Brain pericyte (primary cell): ENCODE measurements around the gene MCUB.
"Not testable (repeated sequence)": the region's sequence is repeated elsewhere in the genome, so short reads cannot be mapped to it uniquely, and the experiment has no call there.

Experiments
- DNase-seq: peaks from one replicate; pipeline ENCODE4 v3.0.0-alpha.2; 2012; ENCODE audit warnings: low read depth, low spot score

Gene MCUB

DNA sequence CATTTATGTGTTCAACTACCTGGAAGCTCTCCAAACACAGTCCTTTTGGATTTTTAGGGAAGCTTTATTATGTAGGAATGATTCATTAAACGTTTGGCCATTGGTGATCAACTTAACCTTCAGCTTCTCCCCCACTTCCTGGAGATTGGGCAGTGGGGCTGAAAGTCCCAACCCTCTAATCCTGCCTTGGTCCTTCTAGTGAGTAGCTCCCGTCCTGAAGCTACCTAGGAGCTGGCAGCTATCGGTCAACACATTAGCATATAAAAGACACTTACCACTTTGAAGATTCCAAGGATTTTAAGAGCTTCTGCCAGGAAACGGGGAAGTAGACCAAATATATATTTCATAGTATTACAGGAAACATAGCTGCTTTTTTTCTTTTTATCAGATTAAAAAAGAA lies 69.7 kb downstream of the MCUB start:
- DNase-seq, result no peak

DNA sequence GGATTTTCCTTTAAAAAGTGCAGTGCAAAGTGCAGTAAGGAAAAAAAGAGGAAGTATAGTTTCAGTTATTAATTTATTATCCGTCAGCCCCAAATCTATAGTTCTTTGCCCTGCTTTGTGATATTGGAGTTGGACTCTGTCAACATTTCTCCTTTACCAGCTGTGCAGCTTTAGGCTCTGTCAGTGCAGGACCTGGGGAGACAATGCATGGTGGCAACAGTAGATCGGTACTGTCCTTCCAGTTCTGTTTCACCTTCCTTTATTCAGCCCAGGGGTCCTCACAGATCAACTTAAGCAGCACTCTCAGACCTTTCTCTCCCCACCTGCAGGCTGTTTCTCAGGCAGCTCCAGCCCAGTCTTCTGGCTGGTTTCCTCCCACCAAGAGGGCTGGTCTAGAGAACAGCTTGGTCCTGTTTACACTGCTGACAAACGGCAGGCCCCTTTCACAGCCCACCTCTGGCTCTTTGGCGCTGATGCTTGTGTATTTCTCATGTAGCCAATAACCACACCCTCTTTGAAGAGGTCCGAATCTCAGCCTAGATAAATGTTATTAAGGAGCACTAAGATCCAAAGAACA lies 71.6 kb downstream of the MCUB start:
- no peak for DNase-seq

DNA sequence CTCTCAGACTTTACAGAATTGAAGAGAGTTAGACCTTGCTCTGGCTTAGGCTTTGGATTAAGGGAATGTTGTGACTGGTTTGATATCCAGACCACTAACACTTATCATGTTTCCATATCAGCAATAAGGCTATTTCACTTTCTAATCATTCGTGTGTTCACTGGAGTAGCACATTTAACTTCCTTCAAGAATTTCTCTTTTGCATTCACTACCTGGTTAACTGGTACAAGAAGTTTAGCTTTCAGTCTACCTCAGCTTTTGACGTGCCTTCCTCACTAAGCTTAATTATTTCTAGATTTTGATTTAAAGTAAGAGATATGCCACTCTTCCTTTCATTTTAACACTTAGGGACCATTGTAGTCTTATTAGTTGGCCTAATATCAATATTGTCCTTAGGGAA lies 80.6 kb downstream of the MCUB start:
- no peak for DNase-seq

DNA sequence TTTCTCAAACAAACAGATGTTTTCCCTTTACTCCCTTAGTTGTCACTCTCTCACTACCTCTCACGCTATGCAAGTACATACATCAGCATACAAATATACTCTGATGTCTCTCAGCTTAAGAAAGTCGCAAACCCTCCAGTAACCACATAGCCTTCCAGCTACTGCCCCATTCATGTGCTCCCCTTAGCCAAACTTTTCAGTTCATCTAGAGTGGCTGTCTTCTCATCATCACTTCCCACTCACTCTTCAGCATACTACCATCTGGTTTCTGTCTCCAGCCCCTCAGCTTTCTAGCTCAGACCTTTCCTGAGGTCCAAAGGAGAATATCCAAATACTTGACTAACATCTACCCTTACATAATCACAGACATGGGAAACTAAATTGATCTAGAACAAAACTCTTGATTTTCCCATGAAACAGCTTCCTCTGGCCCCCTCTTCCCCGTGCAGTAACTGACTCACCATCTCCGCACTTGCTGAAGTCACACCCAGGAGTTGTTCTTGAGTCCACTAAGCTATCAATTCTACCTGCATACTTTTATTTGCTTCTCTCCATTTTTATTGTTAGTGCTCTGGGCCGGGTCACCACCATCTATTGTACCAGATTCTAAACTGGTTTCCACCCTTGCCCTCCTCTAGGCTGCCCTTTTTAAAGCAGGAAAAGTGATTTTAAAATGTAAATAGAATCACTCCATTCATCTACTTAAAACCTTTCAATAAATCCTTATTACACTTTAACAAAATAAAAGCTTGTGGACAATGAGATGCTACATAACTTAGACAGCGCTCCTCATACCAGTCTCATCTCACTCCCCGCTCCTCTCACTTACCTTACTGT lies 86.0 kb downstream of the MCUB start:
- no peak for DNase-seq

DNA sequence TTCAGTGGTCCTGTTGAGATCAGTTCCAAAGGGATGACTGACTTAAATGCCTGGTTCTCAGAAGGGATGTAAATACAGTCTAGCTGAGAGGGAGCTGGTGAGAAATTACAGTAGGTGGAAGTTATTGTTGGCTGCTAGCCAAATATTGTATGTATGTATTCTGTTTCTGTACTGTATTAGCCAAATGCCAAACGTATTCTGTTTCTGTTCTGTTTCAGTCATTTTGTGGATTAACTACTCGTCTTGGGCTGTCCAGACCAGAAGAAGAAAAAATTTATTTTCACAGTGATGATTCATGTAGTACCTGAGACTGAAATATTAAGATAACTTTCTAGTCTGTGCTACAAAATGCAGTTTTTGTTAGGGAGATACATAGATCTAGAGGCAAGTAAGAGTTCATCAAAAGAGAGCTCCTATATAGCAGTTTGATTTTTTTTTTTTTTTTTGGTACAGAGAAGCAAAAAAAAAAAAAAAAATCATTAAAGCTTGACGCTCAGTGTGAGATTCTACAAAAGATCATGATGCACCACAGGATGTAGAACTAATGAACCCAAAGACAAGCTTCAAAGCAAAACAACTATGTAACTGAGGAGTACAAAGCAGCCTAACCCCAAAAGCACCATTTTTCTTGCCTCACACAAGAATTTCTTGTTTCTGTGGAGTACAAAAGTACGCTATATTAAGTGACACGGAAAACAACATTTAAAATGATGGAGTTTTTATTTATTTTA lies 88.4 kb downstream of the MCUB start:
- peak; percentile 8 for DNase-seq

DNA sequence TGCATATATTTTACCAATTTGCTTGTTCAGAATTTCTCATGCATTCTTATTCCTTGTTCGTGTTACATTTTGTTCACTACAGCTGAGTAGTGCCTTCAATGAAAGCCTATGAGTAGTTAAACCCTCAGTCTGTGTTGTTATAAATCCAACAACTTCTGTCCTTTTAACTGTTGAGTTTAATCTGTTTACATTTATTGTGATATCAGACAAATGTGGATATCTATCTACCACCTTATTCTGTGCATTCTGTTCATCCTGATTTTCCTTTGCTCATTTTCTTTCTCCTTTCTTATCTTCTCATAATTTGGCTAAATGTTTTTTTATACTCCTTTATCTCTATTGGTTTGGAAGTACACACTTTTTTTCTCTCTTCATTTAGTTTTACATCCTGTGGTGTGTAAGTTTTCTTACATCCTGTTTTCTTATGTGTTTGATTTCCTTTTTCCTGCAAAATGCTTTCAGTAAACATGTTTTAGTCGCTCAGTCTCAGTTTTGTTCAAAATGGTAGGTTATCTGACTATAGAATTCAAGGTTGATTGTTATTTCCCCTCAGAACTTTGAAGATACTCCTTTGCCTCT lies 89.0 kb downstream of the MCUB start:
- DNase-seq, result no peak

DNA sequence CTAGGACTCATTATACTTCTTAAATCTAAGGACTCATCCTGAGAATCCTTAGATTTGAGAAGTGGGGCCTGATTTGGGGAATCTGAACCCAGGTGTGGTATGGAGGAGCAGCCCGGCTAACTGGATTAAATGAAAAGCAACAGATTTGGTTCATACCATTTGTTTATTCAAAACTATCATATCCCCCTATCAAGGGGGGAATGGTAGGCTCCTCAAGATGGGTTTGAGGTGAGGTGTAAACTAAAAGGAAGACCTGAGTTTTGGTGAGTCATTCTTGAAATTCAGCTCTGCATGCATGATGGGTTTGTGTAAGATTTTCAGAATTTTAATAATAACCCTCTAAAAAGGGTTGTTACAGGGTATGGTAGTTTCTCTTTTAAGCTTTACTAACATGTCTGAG lies 89.8 kb downstream of the MCUB start:
- DNase-seq, result no peak

DNA sequence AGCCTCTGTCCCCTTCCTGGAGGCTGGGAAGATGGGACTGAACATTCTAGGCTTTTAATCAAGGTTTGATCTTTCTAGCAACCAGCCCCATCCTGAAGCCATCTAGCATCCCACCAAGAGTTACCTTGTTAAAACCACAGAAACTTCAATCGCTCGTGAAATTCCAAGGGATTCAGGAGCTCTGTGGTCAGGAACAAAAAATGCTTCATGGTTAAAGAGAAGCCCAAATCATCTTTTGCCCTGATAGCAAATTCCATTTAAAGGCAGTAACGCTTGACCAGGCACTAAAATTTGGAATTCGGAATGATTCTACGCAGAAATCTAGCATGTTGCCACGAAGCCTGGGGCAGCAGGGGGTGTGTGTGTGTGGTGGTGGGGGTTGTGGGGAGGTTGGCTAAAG lies 95.3 kb downstream of the MCUB start:
- DNase-seq, result no peak

DNA sequence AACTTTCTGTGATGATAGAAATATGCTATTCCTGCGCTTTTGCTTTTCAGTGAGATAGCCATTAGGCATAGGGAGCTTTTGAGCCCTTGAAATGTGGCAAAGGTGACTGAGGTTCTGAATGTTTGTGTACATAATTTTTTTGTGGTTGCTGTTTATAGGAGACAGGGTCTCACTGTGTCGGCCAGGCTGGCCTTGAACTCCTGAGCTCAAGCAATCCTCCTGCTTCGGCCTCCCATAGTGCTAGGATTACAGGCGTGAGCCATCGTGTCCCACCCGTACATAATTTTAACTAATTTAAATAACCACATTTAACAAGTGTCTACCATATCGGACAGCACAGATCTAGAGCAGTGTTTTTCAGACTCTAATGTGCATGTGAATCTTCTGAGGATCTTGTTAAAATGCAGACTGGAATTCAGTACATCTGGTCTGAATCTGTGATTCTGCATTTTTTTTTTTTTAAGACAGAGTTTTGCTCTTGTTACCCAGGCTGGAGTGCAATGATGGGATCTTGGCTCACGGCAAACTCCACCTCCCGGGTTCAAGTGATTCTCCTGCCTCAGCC lies 97.9 kb downstream of the MCUB start:
- DNase-seq, result no peak

DNA sequence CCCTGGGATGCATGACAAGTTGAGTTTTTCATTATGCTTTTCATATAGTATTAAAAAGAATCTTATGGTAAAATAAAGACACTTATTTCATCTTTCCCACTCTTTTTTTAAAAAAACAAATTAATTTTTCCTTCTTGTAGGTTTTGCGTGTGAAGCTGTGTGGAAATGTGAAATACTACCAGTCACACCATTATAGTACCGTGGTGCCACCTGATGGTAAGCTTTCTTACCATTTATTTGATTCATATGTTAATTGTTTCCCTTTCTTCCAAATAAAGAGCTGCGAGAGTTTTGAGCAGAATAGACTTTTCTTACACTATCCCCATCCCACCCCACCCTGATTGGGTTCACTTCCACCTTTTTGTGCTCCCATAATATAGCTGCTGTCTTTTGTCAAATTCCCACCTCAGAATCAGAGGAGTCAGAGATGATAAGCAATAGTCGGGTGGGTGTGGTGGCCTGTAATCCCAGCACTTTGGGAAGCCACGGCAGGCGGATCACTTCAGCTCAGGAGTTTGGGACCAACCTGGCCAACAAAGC lies 98.9 kb downstream of the MCUB start:
- no peak for DNase-seq

DNA sequence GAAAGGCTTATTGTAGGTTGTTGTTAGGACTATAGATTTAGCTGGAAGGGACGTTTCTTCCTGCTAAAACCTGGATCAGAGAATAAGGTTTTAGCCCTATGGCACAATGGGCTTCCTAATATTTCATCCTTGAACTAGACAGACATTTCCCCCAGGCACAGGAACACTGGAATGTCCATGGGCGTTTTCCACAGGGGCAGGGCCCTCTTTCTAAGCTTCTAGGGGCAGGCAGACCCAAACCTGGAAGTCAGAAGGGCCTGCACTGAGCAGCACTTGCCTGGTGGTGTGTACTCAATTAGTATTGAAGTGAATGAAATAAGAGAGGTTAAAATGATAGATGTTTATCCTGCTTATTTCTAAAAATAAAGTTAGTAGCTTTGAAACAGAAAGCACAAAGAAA lies 102.1 kb downstream of the MCUB start:
- DNase-seq, result no peak

DNA sequence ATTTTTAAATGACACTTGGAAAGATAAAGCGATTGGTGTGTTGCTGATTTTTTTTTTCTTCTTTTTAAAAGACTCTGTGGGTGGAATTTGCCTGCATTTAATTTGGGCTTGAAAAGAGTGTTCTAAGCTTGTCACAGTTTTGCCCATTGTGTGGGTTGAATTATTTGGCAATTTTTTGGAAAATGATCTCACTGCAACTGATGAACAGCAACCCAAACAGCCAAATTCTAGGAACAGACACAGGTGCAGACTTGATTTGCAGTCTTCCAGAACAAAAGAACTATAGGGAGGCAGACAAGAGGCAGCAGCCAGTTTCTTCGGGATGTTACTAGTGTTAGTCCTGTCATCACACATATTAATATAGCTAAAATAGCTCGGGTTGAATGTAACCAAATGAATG lies 102.7 kb downstream of the MCUB start:
- DNase-seq, result no peak

DNA sequence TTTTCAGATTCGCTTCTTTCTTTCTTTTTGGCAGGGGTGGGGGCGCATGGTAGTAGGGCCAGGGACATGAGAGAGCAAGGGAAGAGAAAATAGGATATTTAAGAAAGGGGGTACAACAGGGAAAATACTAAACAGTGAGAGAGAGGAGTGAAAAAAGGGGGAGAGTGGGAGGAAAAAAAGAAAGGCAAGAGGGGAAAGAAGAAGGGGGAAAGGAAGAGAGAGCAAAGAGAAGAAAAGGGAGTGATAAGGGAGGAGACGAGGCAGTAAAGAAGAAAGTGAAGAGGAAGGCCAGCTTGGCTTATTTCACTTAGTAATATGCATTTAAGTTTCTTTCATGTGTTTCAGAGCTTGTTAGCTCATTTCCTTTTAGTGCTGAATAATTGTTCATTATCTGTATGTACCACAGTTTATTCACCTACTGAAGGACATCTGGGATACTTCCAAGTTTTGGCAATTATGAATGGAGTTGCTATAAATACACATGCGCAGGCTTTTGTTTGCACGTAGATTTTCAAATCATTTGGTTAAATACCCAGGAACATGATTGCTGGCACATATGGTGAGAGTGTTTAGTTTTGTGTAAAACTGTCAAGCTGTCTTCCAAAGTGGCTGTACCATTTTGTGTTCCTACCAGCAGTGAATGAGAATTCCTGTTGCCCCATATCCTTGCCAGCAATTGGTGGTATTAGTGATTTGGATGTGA lies 105.9 kb downstream of the MCUB start:
- DNase-seq, result no peak

DNA sequence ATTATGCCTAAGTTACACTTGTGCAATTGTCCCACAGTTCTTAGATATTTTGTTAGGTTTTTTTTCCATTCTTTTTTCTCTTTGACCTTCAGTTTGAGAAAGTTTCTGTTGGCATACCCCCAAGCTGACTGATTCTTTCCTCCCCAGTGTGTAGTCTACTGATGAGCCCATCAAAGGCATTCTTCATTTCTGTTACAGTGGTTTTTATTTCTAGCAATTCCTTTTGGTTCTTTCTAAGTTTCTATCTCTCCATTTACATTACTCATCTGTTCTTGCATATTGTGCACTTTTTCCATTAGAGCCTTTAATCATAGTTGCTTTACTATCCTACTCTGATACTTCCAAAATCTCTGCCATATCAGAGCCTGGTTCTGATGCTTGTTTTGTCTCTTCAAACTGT lies 111.3 kb downstream of the MCUB start:
- no peak for DNase-seq

DNA sequence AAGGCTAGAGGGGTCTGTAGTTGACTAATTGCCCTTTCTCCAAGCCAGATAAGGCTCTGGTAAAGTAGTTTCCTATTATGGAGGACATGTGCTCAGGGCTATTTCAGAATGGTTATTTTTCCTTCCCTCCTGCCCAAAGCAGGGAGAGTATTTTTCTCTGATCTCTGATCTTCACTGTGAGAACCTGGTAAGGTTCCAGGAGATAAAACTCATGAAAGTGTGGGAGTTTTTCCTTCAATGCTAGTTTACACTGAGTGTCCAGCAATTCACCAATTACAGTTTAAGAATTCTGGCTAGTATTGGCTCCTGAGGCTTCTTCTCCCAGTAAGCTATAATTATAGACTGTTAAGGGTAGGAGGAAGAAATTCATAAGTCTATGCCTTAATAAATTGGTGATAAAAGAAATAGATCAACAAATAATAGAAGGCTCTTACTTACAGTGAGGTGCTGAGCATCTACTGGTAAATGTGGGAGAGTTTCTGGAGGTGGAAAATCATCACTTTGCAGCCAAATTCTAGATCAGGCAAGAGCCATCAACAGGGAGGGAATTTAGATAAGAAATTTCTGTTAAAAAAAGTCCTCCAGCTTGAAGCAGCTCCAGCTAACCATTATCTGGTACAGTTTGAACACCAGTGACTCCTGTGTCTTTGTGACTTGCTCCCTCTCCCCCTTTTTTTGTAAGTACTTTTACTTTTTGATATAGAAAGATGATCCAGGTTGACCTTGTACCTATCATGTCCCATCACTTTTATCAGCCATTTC lies 112.3 kb downstream of the MCUB start:
- DNase-seq, result no peak

DNA sequence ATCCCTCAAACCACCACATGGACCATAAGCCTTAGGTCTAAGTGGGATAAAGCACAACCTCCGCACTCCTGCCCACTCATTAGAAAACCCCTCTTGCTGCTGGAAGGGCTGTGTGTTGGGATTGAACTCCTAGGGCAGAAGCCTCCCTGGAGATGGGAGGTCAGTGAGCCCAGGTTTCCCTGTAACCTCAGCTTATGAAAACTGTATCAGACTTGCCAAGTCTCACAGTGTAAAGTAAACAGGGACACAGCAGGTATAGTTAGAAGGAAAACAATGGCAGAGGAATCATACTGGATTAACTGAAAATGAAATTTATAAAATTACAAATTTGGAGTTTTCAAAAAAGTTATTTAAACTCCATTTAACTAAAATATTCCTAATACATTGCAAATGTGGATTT lies 113.3 kb downstream of the MCUB start:
- DNase-seq, result no peak

DNA sequence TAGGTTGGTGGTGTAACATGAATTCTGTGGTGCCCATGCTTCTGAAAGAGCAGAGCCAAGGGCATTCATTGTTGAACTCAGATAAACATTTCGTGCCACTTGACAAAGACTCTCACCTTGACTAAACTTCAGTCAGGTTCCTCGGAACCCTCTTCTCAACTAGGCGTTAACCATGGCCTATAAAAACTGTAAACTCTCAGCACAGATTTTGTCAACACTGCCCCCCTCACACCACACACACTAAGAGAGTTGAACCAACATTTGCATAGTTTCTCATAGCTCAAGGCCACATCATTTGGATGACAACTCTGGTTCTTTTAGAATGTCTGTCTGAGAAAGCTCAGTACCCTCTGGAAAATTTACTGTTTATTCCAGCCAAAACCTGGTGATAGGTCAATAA lies 115.1 kb downstream of the MCUB start:
- DNase-seq, result no peak

DNA sequence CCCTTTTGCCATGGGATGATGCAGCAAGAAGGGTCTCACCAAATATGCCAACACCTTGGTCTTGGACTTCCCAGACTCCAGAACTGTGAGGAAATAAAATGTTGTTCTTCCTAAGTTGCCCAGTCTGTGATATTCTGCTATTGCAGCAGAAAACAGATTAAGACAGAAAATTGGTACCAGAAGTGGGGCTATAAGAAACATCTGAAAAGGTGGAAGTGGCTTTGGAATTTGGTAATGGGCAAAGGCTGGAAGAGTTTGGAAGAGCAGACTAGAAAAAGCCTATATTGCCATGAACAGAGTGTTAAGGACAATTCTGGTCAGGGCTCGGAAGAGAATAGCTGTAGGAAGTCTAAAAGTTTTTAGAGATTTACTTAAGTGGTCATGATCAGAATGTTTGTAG lies 115.8 kb downstream of the MCUB start:
- no peak for DNase-seq

DNA sequence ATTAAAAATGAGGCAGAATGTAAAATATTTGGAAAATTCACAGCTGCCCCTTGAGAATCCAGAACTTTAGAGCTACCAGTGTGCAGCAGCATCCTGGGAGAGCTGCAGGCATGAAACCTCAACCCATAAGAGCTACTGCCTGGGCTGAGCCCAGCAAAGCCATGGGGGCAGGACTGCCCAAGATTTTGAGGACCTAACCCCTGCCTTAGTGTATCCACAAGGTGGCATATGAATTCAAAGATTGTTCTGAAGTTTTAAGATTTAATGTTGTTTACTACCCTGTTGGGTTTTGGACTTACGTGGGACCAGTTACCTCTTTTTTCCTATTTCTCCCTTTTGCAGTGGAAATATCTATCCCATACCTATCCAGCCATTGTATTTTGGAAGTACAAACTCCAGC lies 116.8 kb downstream of the MCUB start:
- DNase-seq, result no peak

DNA sequence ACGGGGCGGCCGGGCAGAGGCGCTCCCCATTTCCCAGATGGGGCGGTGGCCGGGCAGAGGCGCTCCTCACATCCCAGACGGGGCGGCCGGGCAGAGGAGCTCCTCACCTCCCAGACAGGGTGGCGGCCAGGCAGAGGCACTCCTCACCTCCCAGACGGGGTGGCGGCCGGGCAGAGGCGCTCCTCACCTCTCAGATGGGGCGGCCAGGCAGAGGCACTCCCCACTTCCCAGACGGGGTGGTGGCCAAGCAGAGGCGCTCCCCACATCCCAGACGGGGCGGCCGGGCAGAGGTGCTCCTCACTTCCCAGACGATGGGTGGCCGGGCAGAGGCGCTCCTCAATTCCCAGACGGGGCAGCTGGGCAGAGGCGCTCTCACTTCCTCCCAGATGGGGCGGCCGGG lies 118.4 kb downstream of the MCUB start:
- not testable (repeated sequence) for DNase-seq

DNA sequence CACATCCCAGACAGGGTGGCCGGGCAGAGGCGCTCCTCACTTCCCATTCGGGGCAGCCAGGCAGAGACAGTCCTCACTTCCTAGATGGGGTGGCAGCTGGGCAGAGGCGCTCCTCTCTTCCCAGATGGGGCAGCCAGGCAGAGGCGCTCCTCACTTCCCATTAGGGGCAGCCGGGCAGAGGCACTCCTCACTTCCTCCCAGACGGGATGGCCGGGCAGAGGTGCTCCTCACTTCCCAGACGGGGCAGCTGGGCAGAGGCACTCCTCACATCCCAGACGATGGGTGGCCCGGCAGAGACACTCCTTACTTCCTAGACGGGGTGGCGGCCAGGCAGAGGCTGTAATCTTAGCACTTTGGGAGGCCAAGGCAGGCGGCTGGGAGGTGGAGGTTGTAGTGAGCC lies 118.9 kb downstream of the MCUB start:
- DNase-seq, result not testable (repeated sequence)
